A549 treated with CpdA at 1 μM for 4 hours (cell line): ENCODE data around the gene RIPOR1. TPM values are rescaled to one million over a fixed set of nuclear protein-coding genes. Genes with fewer than 3 reads are reported as not detected.

ENCODE experiments used
- total RNA-seq: library from RNA; stranded (reverse); fragments of 200-300 nt; extraction: Qiagen RNA extraction; gene quantifications from 5 replicates; pipeline ENCODE4 v1.2.3, GENCODE V29; 2022; ENCODE audit warnings: low read depth

The RIPOR1 gene
- 35.5 to 51.5 TPM (median 44.3 TPM) in 5 replicates for total RNA-seq

DNA sequence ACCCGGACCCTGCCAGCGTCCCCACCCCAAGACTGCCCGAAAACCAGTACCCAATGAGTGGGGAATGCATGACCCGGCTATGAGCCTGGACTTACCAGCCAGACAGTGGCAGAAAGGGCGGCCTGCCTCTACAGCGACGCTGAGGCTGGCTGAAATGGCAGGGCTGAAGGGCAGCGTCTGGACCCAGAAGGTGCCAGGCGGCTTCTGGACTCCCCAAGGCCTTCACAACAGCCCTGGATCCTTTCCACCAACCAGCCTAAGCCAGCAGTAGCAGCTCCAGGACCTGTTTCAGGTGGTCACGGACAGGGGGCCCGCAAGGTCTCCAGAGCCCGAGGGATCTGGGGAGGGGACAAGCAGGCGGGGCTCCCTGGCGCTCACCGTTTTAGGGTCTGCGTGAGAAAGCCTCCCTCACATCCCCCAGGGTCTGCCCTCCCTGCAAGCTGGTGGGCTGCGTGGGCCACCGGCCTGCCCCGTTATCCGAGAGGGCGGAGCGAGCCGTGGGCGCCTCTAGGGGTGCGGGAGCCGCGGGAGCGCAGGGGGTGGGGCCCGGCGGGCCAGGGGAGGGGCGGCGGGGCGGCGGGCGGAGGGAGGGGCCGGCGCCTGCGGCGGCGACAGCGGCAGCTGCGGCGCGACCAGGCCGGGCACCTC, at the start of gene RIPOR1:
TSS of gene RIPOR1 (plus strand) at position 608 of the 648 bp plus-strand sequence. CDS start 9,618 bp downstream, outside the sequence.

GRCh38 chr16:67480833-67481560, 47.6 kb upstream of the RIPOR1 start, which contains the start of gene ATP6V0D1:
Gene ATP6V0D1, minus strand, starts transcription at chr16:67481157. Its CDS starts 71 bp downstream, at chr16:67481086.

DNA sequence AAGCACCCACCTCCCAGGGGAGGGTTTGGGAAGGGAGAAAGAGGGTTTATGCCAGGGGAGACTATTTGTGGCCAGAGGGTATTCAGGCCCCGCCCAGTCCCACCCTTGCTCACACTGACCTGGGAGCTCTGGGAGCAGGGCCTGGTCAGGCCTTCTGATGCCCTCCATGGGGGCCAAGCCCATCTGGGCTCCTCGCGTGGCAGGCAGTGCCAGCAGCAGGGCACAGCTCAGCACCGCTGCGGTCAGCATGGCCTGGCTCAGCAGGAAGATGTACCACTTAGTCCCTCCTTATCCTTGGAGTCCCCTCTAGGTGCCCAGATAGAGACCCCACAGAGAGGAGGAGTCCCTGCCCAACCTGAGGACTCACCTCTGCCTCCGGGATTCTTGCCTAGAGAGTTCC, 45.5 kb upstream of the RIPOR1 start, which contains the start of gene AGRP:
TSS of gene AGRP (minus strand) at position 398 of the 400 bp plus-strand sequence. CDS start at position 249, 149 bp downstream.

DNA sequence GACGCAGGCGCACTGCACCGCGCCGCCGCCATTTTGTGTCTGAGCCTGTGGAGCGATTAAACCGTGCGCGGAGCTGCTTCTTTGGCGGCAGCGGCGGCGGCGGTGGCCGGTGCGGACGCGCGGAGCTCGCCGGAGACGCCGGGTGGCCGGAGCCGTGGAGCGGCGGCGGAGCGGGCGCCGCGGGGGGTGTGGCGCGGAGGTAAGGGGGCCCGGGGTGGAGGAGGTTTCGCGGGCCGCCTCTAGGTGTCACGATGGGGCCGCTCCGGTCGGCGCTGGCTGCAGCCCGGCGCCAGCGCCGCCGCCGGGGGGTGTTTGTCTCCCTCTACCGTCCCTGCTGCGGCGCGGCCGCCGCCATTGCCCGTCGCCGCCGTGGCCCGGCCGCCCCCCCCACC, 33.9 kb downstream of the RIPOR1 start, which contains the start of gene CTCF:
TSS of gene CTCF (plus strand) at position 1 of the 392 bp plus-strand sequence. CDS start 48,307 bp downstream, outside the sequence.

Other genes starting within 250 kb of the RIPOR1 start
- 15.2 to 22.1 TPM (median 18.3 TPM) in 5 replicates for gene PLEKHG4, start 249.3 kb upstream of the RIPOR1 start, total RNA-seq
- 0.06 to 0.46 TPM (median 0.22 TPM) in 5 replicates for gene KCTD19, start 202.1 kb upstream of the RIPOR1 start, total RNA-seq
- 0.13 to 0.27 TPM (median 0.14 TPM) in 3 of 5 replicates, not detected in the others for gene LRRC36, start 202.0 kb upstream of the RIPOR1 start, total RNA-seq
- 8.4 to 13.5 TPM (median 11.8 TPM) in 5 replicates for gene TPPP3, start 135.3 kb upstream of the RIPOR1 start, total RNA-seq
- gene ZDHHC1, start 112.4 kb upstream of the RIPOR1 start, total RNA-seq: 5.8 to 9.2 TPM (median 6.1 TPM) in 5 replicates
- gene HSD11B2, start 97.7 kb upstream of the RIPOR1 start, total RNA-seq: 1.5 to 1.8 TPM (median 1.6 TPM) in 5 replicates
- 96.9 to 122 TPM (median 109 TPM) in 5 replicates for gene ATP6V0D1, start 47.7 kb upstream of the RIPOR1 start, total RNA-seq
- gene AGRP, start 45.3 kb upstream of the RIPOR1 start, total RNA-seq: not detected in 5 replicates
- gene CTCF, start 33.7 kb downstream of the RIPOR1 start, total RNA-seq: 35.7 to 41.4 TPM (median 37.8 TPM) in 5 replicates
- gene CARMIL2, start 116.3 kb downstream of the RIPOR1 start, total RNA-seq: 0.78 to 2.0 TPM (median 1.3 TPM) in 5 replicates
- 30.0 to 36.4 TPM (median 32.9 TPM) in 5 replicates for gene ACD, start 131.4 kb downstream of the RIPOR1 start, total RNA-seq
- gene PARD6A, start 132.1 kb downstream of the RIPOR1 start, total RNA-seq: 1.4 to 2.3 TPM (median 1.7 TPM) in 5 replicates
- gene ENKD1, start 137.9 kb downstream of the RIPOR1 start, total RNA-seq: 7.5 to 12.1 TPM (median 10.7 TPM) in 5 replicates
- gene C16orf86, start 138.0 kb downstream of the RIPOR1 start, total RNA-seq: 0.11 to 0.17 TPM (median 0.14 TPM) in 3 of 5 replicates, not detected in the others
- 17.4 to 19.2 TPM (median 17.8 TPM) in 5 replicates for gene GFOD2, start 190.5 kb downstream of the RIPOR1 start, total RNA-seq